OCI-LY7 (cell line): ENCODE results near the gene SERGEF. TPM values are rescaled to one million over a fixed set of nuclear protein-coding genes. Genes with fewer than 3 reads are reported as not detected.

Experiments used
- BruUV-seq: library from RNA; stranded (reverse); fragments of 400-500 nt; replicated peaks from 2 replicates; lab custom pipeline; 2021; lab: Mats Ljungman, UMichigan
- CTCF ChIA-PET: fragments of 300-600 bp; sonication (Branson Sonifier 250); formaldehyde crosslinking; loops from one replicate; lab custom pipeline; 2022; ENCODE audit warnings: antibody characterized with exemption; ENCODE audit not compliant: unreplicated experiment; lab: Charles Lee
- POLR2A ChIA-PET: fragments of 300-600 bp; sonication (Branson Sonifier 250); formaldehyde crosslinking; loops from one replicate; lab custom pipeline; 2022; ENCODE audit warnings: antibody characterized with exemption; lab: Charles Lee
- DNase-seq: peaks from one replicate; pipeline ENCODE4 v3.0.0-alpha.2; 2015; ENCODE audit warnings: low spot score
- H2AFZ ChIP-seq: fragments of 200-600 bp; sonication (generic), shearing (Covaris generic); 2 replicates; pipeline ENCODE4 v1.6.1; 2014; ENCODE audit warnings: mild to moderate bottlenecking, antibody characterized with exemption, low read length, moderate library complexity
- H3K27ac ChIP-seq: fragments of 200-600 bp; sonication (generic); 2 replicates; pipeline ENCODE4 v1.5.1; 2014; ENCODE audit warnings: mixed run types, low read depth, mild to moderate bottlenecking, moderate library complexity, low read length, inconsistent platforms; ENCODE audit not compliant: poor library complexity, severe bottlenecking
- H3K36me3 ChIP-seq: fragments of 200-600 bp; sonication (generic); 2 replicates; pipeline ENCODE4 v1.6.1; 2014; ENCODE audit warnings: mild to moderate bottlenecking, antibody characterized with exemption, low read length, moderate library complexity, mixed read lengths; ENCODE audit not compliant: insufficient read depth
- H3K4me1 ChIP-seq: fragments of 200-600 bp; sonication (generic); 2 replicates; pipeline ENCODE4 v1.5.1; 2014; ENCODE audit warnings: mild to moderate bottlenecking, low read length; ENCODE audit not compliant: insufficient read depth, poor library complexity, severe bottlenecking
- H3K4me2 ChIP-seq: fragments of 200-600 bp; sonication (generic); 2 replicates; pipeline ENCODE4 v1.6.1; 2014; ENCODE audit warnings: mild to moderate bottlenecking, low read length
- H3K4me3 ChIP-seq: fragments of 200-600 bp; sonication (generic); 2 replicates; pipeline ENCODE4 v1.5.1; 2014; ENCODE audit warnings: mild to moderate bottlenecking, low read depth, low read length; ENCODE audit not compliant: poor library complexity, severe bottlenecking
- H3K79me2 ChIP-seq: fragments of 200-600 bp; sonication (generic); 2 replicates; pipeline ENCODE4 v1.6.1; 2016; ENCODE audit warnings: low read depth, mild to moderate bottlenecking, low read length, moderate library complexity, mixed read lengths; ENCODE audit not compliant: insufficient read depth
- H3K9me2 ChIP-seq: fragments of 200-600 bp; sonication (generic); 2 replicates; pipeline ENCODE4 v1.6.1; 2016; ENCODE audit warnings: mild to moderate bottlenecking, low read length, mixed read lengths; ENCODE audit not compliant: insufficient read depth
- H3K9me3 ChIP-seq: fragments of 200-600 bp; sonication (generic); 2 replicates; pipeline ENCODE4 v1.6.1; 2014; ENCODE audit warnings: mild to moderate bottlenecking, mixed run types, low read length, mixed read lengths
- H4K20me1 ChIP-seq: fragments of 200-600 bp; sonication (generic); 2 replicates; pipeline ENCODE4 v1.6.1; 2014; ENCODE audit warnings: mild to moderate bottlenecking, antibody characterized with exemption, low read length, moderate library complexity, mixed read lengths; ENCODE audit not compliant: insufficient read depth
- CTCF ChIP-seq: fragments of 200-600 bp; sonication (generic); conservative IDR thresholded peaks from 2 replicates; pipeline ENCODE4 v1.5.1; 2014; ENCODE audit warnings: mild to moderate bottlenecking, antibody characterized with exemption, low read length, moderate library complexity, mixed read lengths
- EZH2phosphoT487 ChIP-seq: fragments of 200-600 bp; sonication (generic); IDR thresholded peaks from 2 replicates; pipeline ENCODE4 v1.6.1; 2018; ENCODE audit warnings: low read depth, borderline replicate concordance, mild to moderate bottlenecking, mixed run types, antibody characterized with exemption, low read length, moderate library complexity, mixed read lengths
- intact Hi-C: fragments of 100-400 bp; cut with micrococcal nuclease; formaldehyde crosslinking; loops from one replicate; pipeline ENCODE4 v1.10.0; 2022; ENCODE audit not compliant: unreplicated experiment
- total RNA-seq, 2 experiments: library from RNA; depleted of rRNA in 1 of 2; stranded (reverse); fragments of >200 nt in 1 of 2; shearing (Covaris generic) in 1 of 2; gene quantifications; 2 replicates each; pipeline ENCODE4 v1.2.3, GENCODE V29; 2014 to 2022

The SERGEF gene
- total RNA-seq, 2 experiments from 2014 or later, result 35.4 to 42.2 TPM

DNA sequence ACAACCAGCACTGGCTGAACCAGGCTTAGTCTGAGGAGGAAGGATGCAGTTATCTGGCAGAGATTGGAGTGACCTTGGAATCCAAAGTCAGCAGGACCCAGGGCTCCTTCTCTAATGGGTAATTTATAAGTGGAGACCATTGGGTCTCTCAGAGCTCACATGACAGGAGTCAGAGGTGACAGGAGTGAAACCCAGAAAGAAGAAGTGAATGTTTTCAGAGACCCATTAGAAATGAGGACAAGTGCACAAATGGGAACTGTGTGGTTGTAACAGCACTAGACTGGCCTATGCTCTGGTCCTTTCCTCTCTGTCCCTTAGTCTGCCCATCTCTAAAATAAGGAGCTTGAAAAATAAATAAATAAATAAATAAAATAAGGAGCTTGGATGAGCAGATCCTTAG, 107.4 kb downstream of the SERGEF start:
- H3K4me2 ChIP-seq, result no peak overlapping the region
- no peaks in the 10 kb centered on the region for H4K20me1 ChIP-seq
- intact Hi-C loops, result no loop called here
- no peaks in the 10 kb centered on the region for H3K79me2 ChIP-seq
- peaks cover 3% of the 10 kb centered on the region; the same call in 1 of the 2 replicates for H3K36me3 ChIP-seq
- H3K27ac ChIP-seq, result no peak overlapping the region
- no peaks in the 10 kb centered on the region for H3K9me3 ChIP-seq
- TF ChIP-seq EZH2phosphoT487, result no peak
- TF ChIP-seq CTCF, result no peak
- H3K4me1 ChIP-seq, result no peaks in the 10 kb centered on the region
- DNase-seq, result peak; percentile 9
- BruUV-seq, result no TSS peak
- no peak overlapping the region for H2AFZ ChIP-seq
- no peak overlapping the region for H3K4me3 ChIP-seq
- CTCF ChIA-PET, result no interaction called here
- no peaks in the 10 kb centered on the region for H3K9me2 ChIP-seq
- POLR2A ChIA-PET, result interaction anchor here (0.6 kb wide), 1 partner anchor 33 kb away, joined by 3 read pairs; no protein-coding TSS in a partner anchor

DNA sequence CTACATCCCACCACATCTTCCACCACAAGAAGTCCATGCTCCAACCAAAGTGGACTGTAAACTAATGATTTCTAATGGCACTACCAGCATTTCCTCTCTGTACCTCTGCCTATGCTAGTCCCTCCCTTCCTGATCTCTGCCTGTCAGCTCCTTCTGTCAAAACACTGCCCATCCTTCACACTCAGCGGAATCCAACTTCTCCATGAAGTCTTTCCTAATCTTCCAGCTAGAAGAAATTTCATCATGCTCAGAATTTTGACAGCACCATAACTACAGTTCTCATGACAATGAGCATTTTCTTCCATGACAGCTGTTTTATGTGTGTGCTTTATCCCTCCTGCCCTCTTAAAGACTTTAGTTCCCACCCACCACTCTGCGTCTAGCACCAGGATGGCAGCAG, 111.4 kb downstream of the SERGEF start:
- no peak overlapping the region for H3K4me2 ChIP-seq
- no peaks in the 10 kb centered on the region for H3K79me2 ChIP-seq
- H3K9me3 ChIP-seq, result no peaks in the 10 kb centered on the region
- no peak for DNase-seq
- no peak for TF ChIP-seq CTCF
- CTCF ChIA-PET, result no interaction called here
- intact Hi-C loops, result no loop called here
- H3K4me1 ChIP-seq, result no peaks in the 10 kb centered on the region
- H2AFZ ChIP-seq, result no peak overlapping the region
- no peaks in the 10 kb centered on the region for H3K36me3 ChIP-seq
- H3K27ac ChIP-seq, result no peak overlapping the region
- H3K4me3 ChIP-seq, result no peak overlapping the region
- H4K20me1 ChIP-seq, result no peaks in the 10 kb centered on the region
- POLR2A ChIA-PET, result interaction anchor here (1.4 kb wide), 1 partner anchor 45 kb away, joined by 3 read pairs; no protein-coding TSS in a partner anchor
- BruUV-seq, result no TSS peak
- H3K9me2 ChIP-seq, result no peaks in the 10 kb centered on the region

DNA sequence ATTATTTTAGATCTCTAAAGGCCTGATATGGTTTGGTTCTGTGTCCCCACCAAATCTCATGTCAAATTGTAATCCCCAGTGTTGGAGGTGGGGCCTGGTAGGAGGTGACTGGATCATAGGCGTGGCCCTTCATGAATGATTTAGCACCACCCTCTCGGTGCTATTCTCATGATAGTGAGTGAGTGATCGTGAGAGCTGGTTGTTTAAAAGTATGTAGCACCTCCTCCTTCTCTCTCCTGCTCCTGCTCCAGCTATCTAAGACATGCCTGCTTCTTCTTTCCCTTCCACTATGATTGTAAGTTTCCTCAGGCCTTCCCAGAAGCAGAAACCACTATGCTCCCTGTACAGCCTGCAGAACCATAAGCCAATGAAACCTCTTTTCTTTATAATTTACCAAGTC, 114.1 kb downstream of the SERGEF start:
- H3K9me3 ChIP-seq, result no peaks in the 10 kb centered on the region
- no peaks in the 10 kb centered on the region for H4K20me1 ChIP-seq
- no peaks in the 10 kb centered on the region for H3K36me3 ChIP-seq
- intact Hi-C loops, result no loop called here
- H3K4me3 ChIP-seq, result no peak overlapping the region
- no peaks in the 10 kb centered on the region for H3K9me2 ChIP-seq
- no peak overlapping the region for H3K4me2 ChIP-seq
- ChIA-PET CTCF (no interaction called here), POLR2A (interaction anchor here (0.5 to 1.3 kb wide), 5 partner anchors 9 to 464 kb away, joined by 3 to 5 read pairs (median 4); no protein-coding TSS in a partner anchor)
- BruUV-seq, result no TSS peak
- no peaks in the 10 kb centered on the region for H3K4me1 ChIP-seq
- no peaks in the 10 kb centered on the region for H3K79me2 ChIP-seq
- no peak overlapping the region for H2AFZ ChIP-seq
- no peak for DNase-seq
- H3K27ac ChIP-seq, result no peak overlapping the region
- TF ChIP-seq CTCF, result no peak
- TF ChIP-seq EZH2phosphoT487, result no peak
